Ovary (tissue), 9 donors: ENCODE measurements around the gene AGBL4. TPM values are rescaled to one million over a fixed set of nuclear protein-coding genes. Genes with fewer than 3 reads are reported as not detected.

Source experiments
- DNase-seq, 5 donors: peaks; one replicate each; pipeline ENCODE4 v3.0.0-alpha.2; 2019 to 2020
- H3K27ac ChIP-seq, 2 donors: fragments of 200-600 bp; one replicate each; pipeline versions ENCODE4 v1.5.1 to v1.8.0; 2019 to 2022
- H3K27me3 ChIP-seq: fragments of 200-600 bp; one replicate; pipeline ENCODE4 v1.8.0; 2022
- H3K36me3 ChIP-seq: fragments of 200-600 bp; sonication (generic); one replicate; pipeline ENCODE4 v1.5.1; 2019
- H3K4me1 ChIP-seq: one replicate; pipeline ENCODE4 v1.8.1; 2013; ENCODE audit warnings: mild to moderate bottlenecking, moderate library complexity; ENCODE audit not compliant: insufficient read depth
- H3K4me3 ChIP-seq: fragments of 200-600 bp; sonication (generic); one replicate; pipeline ENCODE4 v1.5.1; 2017
- H3K9me3 ChIP-seq, 2 donors: fragments of 200-600 bp in 1 of 2; sonication (generic) in 1 of 2; one replicate each; pipeline versions ENCODE4 v1.5.1 to v1.8.1; 2013 to 2019; ENCODE audit warnings: mild to moderate bottlenecking in 1 of 2, moderate library complexity in 1 of 2
- CTCF ChIP-seq, 3 donors: fragments of 450-650 bp in 2 of 3; fragments of 200-600 bp in 1 of 3; IDR thresholded peaks; one replicate each; pipeline versions ENCODE4 v1.5.1 to v1.8.0; 2016 to 2022; ENCODE audit warnings: antibody characterized with exemption in 3 of 3, mild to moderate bottlenecking in 1 of 3
- EP300 ChIP-seq: sonication (generic); formaldehyde crosslinking; IDR thresholded peaks from one replicate; pipeline ENCODE4 v1.6.1; 2017; ENCODE audit warnings: antibody characterized with exemption
- POLR2A ChIP-seq: fragments of 450-650 bp; IDR thresholded peaks from one replicate; pipeline ENCODE4 v1.6.1; 2017; ENCODE audit warnings: antibody characterized with exemption, mild to moderate bottlenecking, moderate library complexity
- WGBS, 3 donors: extraction: QIAGEN DNeasy Blood & Tissue Kit in 1 of 3; methylation state at CpG; one replicate each; pipeline versions ENCODE4 v1.1.5 to v1.1.7; 2013 to 2017; 5-methylcytosine and 5-hydroxymethylcytosine counted together
- intact Hi-C, 4 donors: fragments of 100-400 bp; cut with DNase I; formaldehyde crosslinking; loops; one replicate each; pipeline versions ENCODE4 v1.11.0 to v1.15.1; 2022 to 2023
- polyA plus RNA-seq, 2 donors: library from polyadenylated mRNA; stranded (reverse); fragments of 200-250 nt in 1 of 2; fragments of 350-450 nt in 1 of 2; fragmentation: Illumina TruSeq in 1 of 2; extraction: RNeasy Lipid Tissue Mini Kit (QIAGEN cat#74804) in 1 of 2; gene quantifications; one replicate each; pipeline ENCODE4 v1.2.3, GENCODE V29; 2013 to 2014
- total RNA-seq, 7 donors: library from RNA; depleted of rRNA in 2 of 7; stranded (reverse); fragments of >200 nt in 2 of 7; fragmentation: NEBNext Ultra II Directional in 3 of 7; extraction: Animal tissue kit (Norgen Biotek cat#: 25700) in 3 of 7; gene quantifications; one replicate each; pipeline versions ENCODE4 v1.1.0 to v1.2.4, GENCODE V29; 2016 to 2023
- donor health status: DM: no; HTN: no; CAD: no; lungs with moderate emphysema.
- donor health status: DM: no; HTN: no; CAD: no.
- donor health status: Bipolar disorder and iron deficiency.
- donor health status: DM: yes; HTN: yes; CAD: no.
- donor health status: DM: no; HTN: no; CAD: no.
- donor health status: DM: yes; HTN: yes; CAD: no.

Gene AGBL4
- total and polyA plus RNA-seq, 9 donors, result 0.15 to 6.2 (median 0.64) TPM

GRCh38 chr1:49356594-49356993 lies 667.2 kb downstream of the AGBL4 start:
- no peak for DNase-seq
- H3K36me3 ChIP-seq, result no peaks in the 10 kb centered on the region
- H3K27me3 ChIP-seq, result no peaks in the 10 kb centered on the region
- TF ChIP-seq POLR2A (no peak), EP300 (no peak), CTCF (IDR thresholded peaks at IDR 0.05) (no peak)
- H3K27ac ChIP-seq, result no peak overlapping the region
- H3K9me3 ChIP-seq, result no peaks in the 10 kb centered on the region
- H3K4me3 ChIP-seq, result no peak overlapping the region
- intact Hi-C loops, result no loop called here
- no peaks in the 10 kb centered on the region for H3K4me1 ChIP-seq

- intact Hi-C loops, result no loop called here
- 63 to 75% (median 73%) methylated on average over 2 of the region's 2 CpGs for WGBS, 3 donors
Measured at GRCh38 chr1:49351768-49352167, 672.0 kb downstream of the AGBL4 start.

GRCh38 chr1:49346767-49347349 lies 676.9 kb downstream of the AGBL4 start:
- H3K9me3 ChIP-seq, result no peaks in the 10 kb centered on the region
- no peaks in the 10 kb centered on the region for H3K27me3 ChIP-seq
- intact Hi-C loops, result no loop called here
- no peaks in the 10 kb centered on the region for H3K4me1 ChIP-seq
- no peak overlapping the region for H3K4me3 ChIP-seq
- DNase-seq, result no peak
- H3K27ac ChIP-seq, result no peak overlapping the region
- H3K36me3 ChIP-seq, result no peaks in the 10 kb centered on the region
- 75 to 89% (median 82%) methylated on average over 2 of the region's 2 CpGs for WGBS, 3 donors
- TF ChIP-seq POLR2A (no peak), EP300 (no peak), CTCF (IDR thresholded peaks at IDR 0.05) (no peak)

More at GRCh38 chr1:49351768-49352167, 672.0 kb downstream of the AGBL4 start:
- H3K9me3 ChIP-seq, result no peaks in the 10 kb centered on the region
- H3K36me3 ChIP-seq, result no peaks in the 10 kb centered on the region
- no peaks in the 10 kb centered on the region for H3K4me1 ChIP-seq
- H3K27ac ChIP-seq, result no peak overlapping the region
- no peak for DNase-seq
- TF ChIP-seq CTCF (IDR thresholded peaks at IDR 0.05) (no peak), POLR2A (no peak), EP300 (no peak)
- H3K4me3 ChIP-seq, result no peak overlapping the region
- no peaks in the 10 kb centered on the region for H3K27me3 ChIP-seq

- DNase-seq, result no peak
- no peak for TF ChIP-seq EP300
- no peak for TF ChIP-seq CTCF (IDR thresholded peaks at IDR 0.05)
- TF ChIP-seq POLR2A, result no peak
- Histone ChIP-seq H3K27ac (no peak overlapping the region), H3K36me3 (no peaks in the 10 kb centered on the region), H3K4me3 (no peak overlapping the region), H3K27me3 (no peaks in the 10 kb centered on the region), H3K9me3 (no peaks in the 10 kb centered on the region), H3K4me1 (no peaks in the 10 kb centered on the region)
- intact Hi-C loops, result no loop called here
- 85 to 90% (median 85%) methylated on average over 2 of the region's 2 CpGs for WGBS, 3 donors
Measured at GRCh38 chr1:49340576-49340975, 683.2 kb downstream of the AGBL4 start.
